ENCODE measurements around the gene P4HB.

Gene P4HB

GRCh38 chr17:81879121-81879520, 18.8 kb upstream of the P4HB start:
- TF ChIP-seq TEAD4 (IDR thresholded peaks at IDR 0.05) = no peak
- TF ChIP-seq MAX (IDR thresholded peaks at IDR 0.05) = no peak
- no peak for TF ChIP-seq FOXM1 (IDR thresholded peaks at IDR 0.05; ENCODE audit: borderline replicate concordance, low read depth)
- no peak for TF ChIP-seq ZBTB7A (IDR thresholded peaks at IDR 0.05; ENCODE audit: low read depth)
- TF ChIP-seq CEBPB (IDR thresholded peaks at IDR 0.05) = no peak

GRCh38 chr17:81878294-81878693, 18.0 kb upstream of the P4HB start:
- no peak for TF ChIP-seq ZBTB7A (IDR thresholded peaks at IDR 0.05; ENCODE audit: low read depth)
- TF ChIP-seq FOXM1 (IDR thresholded peaks at IDR 0.05; ENCODE audit: borderline replicate concordance, low read depth) = no peak
- TF ChIP-seq EP300 (IDR thresholded peaks at IDR 0.05; ENCODE audit: borderline replicate concordance) = no peak
- no peak for TF ChIP-seq USF1 (IDR thresholded peaks at IDR 0.05)
- TF ChIP-seq NFIC (IDR thresholded peaks at IDR 0.05) = no peak
- no peak for TF ChIP-seq YY1 (IDR thresholded peaks at IDR 0.05; ENCODE audit: low read depth)
- no peak for TF ChIP-seq CREB1 (IDR thresholded peaks at IDR 0.05; ENCODE audit: low read depth)
- TF ChIP-seq MAX (IDR thresholded peaks at IDR 0.05) = no peak
- no peak for TF ChIP-seq REST (IDR thresholded peaks at IDR 0.05; ENCODE audit: low read depth)

GRCh38 chr17:81877569-81877968, 17.2 kb upstream of the P4HB start:
- TF ChIP-seq TCF12 (IDR thresholded peaks at IDR 0.05; ENCODE audit: low read depth) (no peak), FOXM1 (IDR thresholded peaks at IDR 0.05; ENCODE audit: borderline replicate concordance, low read depth) (no peak), MAX (IDR thresholded peaks at IDR 0.05) (no peak), TEAD4 (IDR thresholded peaks at IDR 0.05) (no peak), ZBTB7A (IDR thresholded peaks at IDR 0.05; ENCODE audit: low read depth) (no peak), TAF1 (IDR thresholded peaks at IDR 0.05; ENCODE audit: low read depth) (no peak), USF1 (IDR thresholded peaks at IDR 0.05) (no peak), NFIC (IDR thresholded peaks at IDR 0.05) (no peak), EGR1 (IDR thresholded peaks at IDR 0.05) (no peak), REST (IDR thresholded peaks at IDR 0.05; ENCODE audit: low read depth) (no peak), EP300 (IDR thresholded peaks at IDR 0.05; ENCODE audit: borderline replicate concordance) (no peak), CREB1 (IDR thresholded peaks at IDR 0.05; ENCODE audit: low read depth) (no peak), RAD21 (IDR thresholded peaks at IDR 0.05; ENCODE audit: low read depth) (no peak), CEBPB (IDR thresholded peaks at IDR 0.05) (no peak), YY1 (IDR thresholded peaks at IDR 0.05; ENCODE audit: low read depth) (no peak)

GRCh38 chr17:81871387-81872230, 11.3 kb upstream of the P4HB start:
- peak; percentile 53; the same call in 1 of the 2 replicates for TF ChIP-seq EGR1 (IDR thresholded peaks at IDR 0.05)
- TF ChIP-seq USF1 (IDR thresholded peaks at IDR 0.05) = peak; percentile 91; the same call in 1 of the 2 replicates
- no peak for TF ChIP-seq REST (IDR thresholded peaks at IDR 0.05; ENCODE audit: low read depth)
- TF ChIP-seq EP300 (IDR thresholded peaks at IDR 0.05; ENCODE audit: borderline replicate concordance) = peak; percentile 55; the same call in 1 of the 2 replicates
- no peak for TF ChIP-seq FOXM1 (IDR thresholded peaks at IDR 0.05; ENCODE audit: borderline replicate concordance, low read depth)
- peak; percentile 99 for TF ChIP-seq MAX (IDR thresholded peaks at IDR 0.05)
- peak; percentile 11; the same call in 1 of the 2 replicates for TF ChIP-seq TEAD4 (IDR thresholded peaks at IDR 0.05)
- no peak for TF ChIP-seq CEBPB (IDR thresholded peaks at IDR 0.05)
- no peak for TF ChIP-seq TCF12 (IDR thresholded peaks at IDR 0.05; ENCODE audit: low read depth)
- TF ChIP-seq NFIC (IDR thresholded peaks at IDR 0.05) = no peak
- TF ChIP-seq TAF1 (IDR thresholded peaks at IDR 0.05; ENCODE audit: low read depth) = peak; percentile 66; the same call in 1 of the 2 replicates
- TF ChIP-seq CREB1 (IDR thresholded peaks at IDR 0.05; ENCODE audit: low read depth) = peak; percentile 28; the same call in 1 of the 2 replicates
- no peak for TF ChIP-seq RAD21 (IDR thresholded peaks at IDR 0.05; ENCODE audit: low read depth)
- TF ChIP-seq ZBTB7A (IDR thresholded peaks at IDR 0.05; ENCODE audit: low read depth) = no peak; the same call in 1 of the 2 replicates
- TF ChIP-seq YY1 (IDR thresholded peaks at IDR 0.05; ENCODE audit: low read depth) = peak; percentile 96
